ENCODE data around the gene METAP1D.
"Not testable (repeated sequence)": the region's sequence is repeated elsewhere in the genome, so short reads cannot be mapped to it uniquely, and the experiment has no call there.

The METAP1D gene

DNA sequence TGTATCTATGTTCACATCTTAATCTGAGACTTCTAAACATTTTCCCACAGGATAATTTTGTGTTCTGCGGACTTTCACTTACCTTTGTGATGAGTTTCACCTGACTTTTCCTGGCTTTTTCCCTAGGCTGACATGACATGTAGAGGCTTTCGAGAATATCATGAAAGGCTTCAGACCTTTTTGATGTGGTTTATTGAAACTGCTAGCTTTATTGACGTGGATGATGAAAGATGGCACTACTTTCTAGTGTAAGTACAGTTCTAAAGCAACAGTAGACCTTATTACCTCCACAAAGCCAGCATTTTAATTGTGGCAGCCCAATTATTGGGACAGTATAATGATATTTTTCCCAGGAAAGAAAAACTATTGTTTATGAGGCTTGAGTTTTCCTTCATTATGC, 34.1 kb upstream of the METAP1D start:
- no peaks in the 10 kb centered on the region for H3K9me3 ChIP-seq (ENCODE audit: control insufficient read depth, low read length)
- no peak overlapping the region for H3K4me3 ChIP-seq (ENCODE audit: extremely low read depth, insufficient read depth, low read length, poor library complexity, severe bottlenecking)
- no peak overlapping the region for H3K27ac ChIP-seq (ENCODE audit: low read depth, low read length, severe bottlenecking)
- no peaks in the 10 kb centered on the region for H3K4me1 ChIP-seq (ENCODE audit: control insufficient read depth, insufficient read depth, low read length, poor library complexity, severe bottlenecking)
- H3K36me3 ChIP-seq (ENCODE audit: control insufficient read depth, insufficient read depth, low read length): peaks cover 23% of the 10 kb centered on the region
- 83% methylated on average over 2 of the region's 3 CpGs; no CpG with 5 or more reads in 1 of the 2 experiments for WGBS, 2 experiments (ENCODE audit: insufficient coverage in 2 of 2)

DNA sequence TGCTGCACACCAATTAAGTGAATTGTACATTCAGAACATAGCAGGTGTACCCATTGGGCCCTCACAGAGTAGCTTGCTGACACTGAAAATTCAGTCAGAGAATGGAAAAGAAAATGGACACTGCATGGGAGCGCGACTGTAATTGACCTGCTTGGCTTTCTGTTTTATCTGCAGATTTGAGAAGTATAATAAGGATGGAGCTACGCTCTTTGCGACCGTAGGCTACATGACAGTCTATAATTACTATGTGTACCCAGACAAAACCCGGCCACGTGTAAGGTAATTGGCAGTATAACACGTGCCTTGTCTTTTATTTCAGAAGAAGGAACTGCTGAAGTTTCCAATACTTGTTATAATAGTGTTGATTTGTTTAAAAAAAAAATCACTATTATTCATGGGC, 33.5 kb upstream of the METAP1D start:
- WGBS, 2 experiments (ENCODE audit: insufficient coverage in 2 of 2): 95 to 100% methylated on average over 2 to 5 of the region's 8 CpGs
- H3K4me3 ChIP-seq (ENCODE audit: extremely low read depth, insufficient read depth, low read length, poor library complexity, severe bottlenecking): no peak overlapping the region
- H3K36me3 ChIP-seq (ENCODE audit: control insufficient read depth, insufficient read depth, low read length): peaks cover 28% of the 10 kb centered on the region
- no peaks in the 10 kb centered on the region for H3K9me3 ChIP-seq (ENCODE audit: control insufficient read depth, low read length)
- H3K4me1 ChIP-seq (ENCODE audit: control insufficient read depth, insufficient read depth, low read length, poor library complexity, severe bottlenecking): no peaks in the 10 kb centered on the region
- no peak overlapping the region for H3K27ac ChIP-seq (ENCODE audit: low read depth, low read length, severe bottlenecking)

DNA sequence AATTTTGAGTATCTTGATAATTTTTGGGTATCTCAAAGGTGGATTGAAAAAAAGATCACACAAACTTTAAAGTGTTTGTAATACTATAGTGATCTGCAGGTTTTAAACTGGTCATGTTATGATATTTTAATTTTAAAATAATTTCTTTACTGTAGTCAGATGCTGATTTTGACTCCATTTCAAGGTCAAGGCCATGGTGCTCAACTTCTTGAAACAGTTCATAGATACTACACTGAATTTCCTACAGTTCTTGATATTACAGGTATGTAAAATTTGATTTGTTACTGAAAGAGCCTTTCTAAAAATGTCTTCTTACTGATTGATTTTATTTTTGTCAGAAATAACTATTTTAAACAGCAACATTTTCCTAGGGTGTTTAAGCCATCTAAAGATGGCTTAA, 33.1 kb upstream of the METAP1D start:
- Histone ChIP-seq H3K9me3 (ENCODE audit: control insufficient read depth, low read length) (no peaks in the 10 kb centered on the region), H3K27ac (ENCODE audit: low read depth, low read length, severe bottlenecking) (no peak overlapping the region), H3K4me3 (ENCODE audit: extremely low read depth, insufficient read depth, low read length, poor library complexity, severe bottlenecking) (no peak overlapping the region), H3K36me3 (ENCODE audit: control insufficient read depth, insufficient read depth, low read length) (peaks cover 32% of the 10 kb centered on the region), H3K4me1 (ENCODE audit: control insufficient read depth, insufficient read depth, low read length, poor library complexity, severe bottlenecking) (no peaks in the 10 kb centered on the region)

DNA sequence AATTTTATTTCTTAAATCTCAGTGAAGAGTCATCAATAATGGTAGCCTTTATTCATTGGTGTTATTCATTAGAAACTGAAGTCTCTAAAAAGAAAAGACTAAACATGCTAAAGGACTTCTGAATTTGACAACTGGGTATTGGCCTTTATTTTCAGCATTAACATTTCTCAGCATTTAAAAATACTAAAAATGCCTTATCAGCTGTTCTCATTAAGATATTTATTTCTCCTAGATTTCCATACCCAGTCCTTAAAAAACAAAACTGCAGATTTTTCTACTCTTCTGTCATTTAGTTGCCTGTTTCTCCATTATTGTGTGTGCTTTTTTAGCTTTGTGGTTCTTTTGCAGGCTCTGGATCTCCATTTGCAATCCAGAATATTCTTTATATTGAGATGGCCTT, 31.2 kb upstream of the METAP1D start:
- H3K4me1 ChIP-seq (ENCODE audit: control insufficient read depth, insufficient read depth, low read length, poor library complexity, severe bottlenecking): no peaks in the 10 kb centered on the region
- no peaks in the 10 kb centered on the region for H3K9me3 ChIP-seq (ENCODE audit: control insufficient read depth, low read length)
- peaks cover 37% of the 10 kb centered on the region for H3K36me3 ChIP-seq (ENCODE audit: control insufficient read depth, insufficient read depth, low read length)
- H3K4me3 ChIP-seq (ENCODE audit: extremely low read depth, insufficient read depth, low read length, poor library complexity, severe bottlenecking): no peak overlapping the region
- no peak overlapping the region for H3K27ac ChIP-seq (ENCODE audit: low read depth, low read length, severe bottlenecking)

DNA sequence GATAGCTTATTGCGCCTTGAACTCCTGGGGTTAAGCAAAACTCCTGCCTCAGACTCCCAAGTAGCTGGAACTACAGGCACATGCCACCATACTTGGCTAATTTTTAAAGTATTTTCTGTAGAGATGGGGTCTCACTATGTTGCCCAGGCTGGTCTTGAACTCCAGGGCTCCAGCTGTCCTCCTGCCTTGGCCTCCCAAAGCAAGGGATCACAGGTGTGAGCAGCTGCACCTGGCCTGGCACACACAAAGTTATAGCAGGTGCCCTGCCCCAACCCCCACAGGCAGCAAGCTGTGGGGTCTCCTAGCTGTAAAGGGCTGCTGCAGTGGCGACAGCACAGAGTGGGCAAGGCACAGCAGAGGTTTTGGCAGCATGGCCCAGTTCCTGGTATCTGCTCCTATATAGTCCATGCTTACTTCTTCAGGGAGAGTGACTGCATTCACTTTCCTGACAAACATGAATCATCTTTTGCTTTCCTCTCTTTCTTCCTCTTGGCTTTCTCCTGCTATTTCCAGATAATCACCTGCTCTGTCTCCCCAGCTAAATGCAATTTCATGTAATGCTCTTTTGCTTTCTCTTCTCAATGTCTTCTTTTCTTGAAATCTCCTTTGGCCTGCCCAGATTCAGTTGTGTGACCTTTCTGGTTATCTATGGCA, 27.3 kb upstream of the METAP1D start:
- no peak overlapping the region for H3K4me3 ChIP-seq (ENCODE audit: extremely low read depth, insufficient read depth, low read length, poor library complexity, severe bottlenecking)
- no peaks in the 10 kb centered on the region for H3K9me3 ChIP-seq (ENCODE audit: control insufficient read depth, low read length)
- 91 to 100% methylated on average over 1 to 2 of the region's 2 CpGs for WGBS, 2 experiments (ENCODE audit: insufficient coverage in 2 of 2)
- H3K27ac ChIP-seq (ENCODE audit: low read depth, low read length, severe bottlenecking): no peak overlapping the region
- H3K4me1 ChIP-seq (ENCODE audit: control insufficient read depth, insufficient read depth, low read length, poor library complexity, severe bottlenecking): no peaks in the 10 kb centered on the region
- peaks cover 44% of the 10 kb centered on the region for H3K36me3 ChIP-seq (ENCODE audit: control insufficient read depth, insufficient read depth, low read length)

DNA sequence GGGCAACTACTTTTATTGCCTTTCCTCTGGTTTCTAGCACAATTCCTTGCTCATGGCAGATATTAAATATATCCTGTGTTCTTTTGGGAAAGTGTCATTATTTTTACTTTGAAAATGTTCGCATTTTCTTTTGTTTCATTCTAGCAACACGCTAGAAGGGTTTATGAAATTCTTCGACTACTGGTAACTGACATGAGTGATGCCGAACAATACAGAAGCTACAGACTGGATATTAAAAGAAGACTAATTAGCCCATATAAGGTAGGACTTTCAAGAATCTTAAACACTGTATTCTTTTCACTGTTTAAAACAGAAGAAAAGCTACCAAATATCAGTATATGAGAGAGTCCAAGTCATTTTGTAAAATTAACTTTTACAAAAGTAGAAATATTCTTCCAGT, 20.6 kb upstream of the METAP1D start:
- Histone ChIP-seq H3K9me3 (ENCODE audit: control insufficient read depth, low read length) (no peaks in the 10 kb centered on the region), H3K27ac (ENCODE audit: low read depth, low read length, severe bottlenecking) (no peak overlapping the region), H3K36me3 (ENCODE audit: control insufficient read depth, insufficient read depth, low read length) (peaks cover 45% of the 10 kb centered on the region), H3K4me3 (ENCODE audit: extremely low read depth, insufficient read depth, low read length, poor library complexity, severe bottlenecking) (no peak overlapping the region), H3K4me1 (ENCODE audit: control insufficient read depth, insufficient read depth, low read length, poor library complexity, severe bottlenecking) (no peaks in the 10 kb centered on the region)
- WGBS, 2 experiments (ENCODE audit: insufficient coverage in 2 of 2): 100% methylated on average over 3 of the region's 4 CpGs

DNA sequence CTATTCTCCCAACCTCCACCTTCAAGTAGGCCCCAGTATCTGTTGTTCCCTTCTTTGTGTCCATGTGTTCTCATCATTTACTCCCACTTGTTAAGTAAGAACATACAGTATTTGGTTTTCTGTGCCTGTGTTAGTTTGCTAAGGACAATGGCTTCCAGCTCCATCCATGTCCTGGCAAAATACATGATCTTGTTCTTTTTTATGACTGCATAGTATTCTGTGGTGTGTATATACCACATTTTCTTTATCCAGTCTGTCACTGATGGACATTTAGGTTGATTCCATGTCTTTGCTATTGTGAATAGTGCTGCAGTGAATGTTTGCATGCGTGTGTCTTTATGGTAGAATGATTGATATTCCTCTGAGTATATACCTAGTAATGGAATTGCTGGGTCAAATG, 15.8 kb upstream of the METAP1D start:
- not testable (repeated sequence) for H3K4me3 ChIP-seq (ENCODE audit: extremely low read depth, insufficient read depth, low read length, poor library complexity, severe bottlenecking); H3K9me3 ChIP-seq (ENCODE audit: control insufficient read depth, low read length); H3K4me1 ChIP-seq (ENCODE audit: control insufficient read depth, insufficient read depth, low read length, poor library complexity, severe bottlenecking); H3K27ac ChIP-seq (ENCODE audit: low read depth, low read length, severe bottlenecking)
- H3K36me3 ChIP-seq (ENCODE audit: control insufficient read depth, insufficient read depth, low read length): peaks cover 21% of the 10 kb centered on the region
- WGBS, 2 experiments (ENCODE audit: insufficient coverage in 2 of 2): 88% methylated on average over 1 of the region's 1 CpG; no CpG with 5 or more reads in 1 of the 2 experiments

DNA sequence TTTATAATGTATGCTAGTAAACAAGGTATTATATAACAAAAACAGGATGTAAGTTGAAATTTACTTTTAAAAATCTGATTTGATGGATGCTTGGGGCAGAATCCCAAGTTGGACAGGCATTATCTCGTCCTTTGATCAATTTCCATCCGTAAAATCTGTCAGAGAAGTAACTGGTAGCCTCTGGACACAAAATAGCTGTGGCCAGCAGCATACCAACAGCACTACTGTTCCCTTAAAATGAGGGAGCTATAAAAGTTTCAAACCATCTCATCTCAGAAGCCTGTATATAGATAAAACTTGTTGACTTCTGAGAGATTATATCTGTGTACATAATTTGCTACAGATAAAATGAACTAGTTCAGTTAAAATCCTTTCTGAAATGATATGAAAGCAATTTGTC, 14.7 kb upstream of the METAP1D start:
- no peak overlapping the region for H3K4me3 ChIP-seq (ENCODE audit: extremely low read depth, insufficient read depth, low read length, poor library complexity, severe bottlenecking)
- H3K4me1 ChIP-seq (ENCODE audit: control insufficient read depth, insufficient read depth, low read length, poor library complexity, severe bottlenecking): no peaks in the 10 kb centered on the region
- WGBS, 2 experiments (ENCODE audit: insufficient coverage in 2 of 2): 88 to 93% methylated on average over 2 of the region's 2 CpGs
- H3K9me3 ChIP-seq (ENCODE audit: control insufficient read depth, low read length): no peaks in the 10 kb centered on the region
- peaks cover 11% of the 10 kb centered on the region for H3K36me3 ChIP-seq (ENCODE audit: control insufficient read depth, insufficient read depth, low read length)
- no peak overlapping the region for H3K27ac ChIP-seq (ENCODE audit: low read depth, low read length, severe bottlenecking)

DNA sequence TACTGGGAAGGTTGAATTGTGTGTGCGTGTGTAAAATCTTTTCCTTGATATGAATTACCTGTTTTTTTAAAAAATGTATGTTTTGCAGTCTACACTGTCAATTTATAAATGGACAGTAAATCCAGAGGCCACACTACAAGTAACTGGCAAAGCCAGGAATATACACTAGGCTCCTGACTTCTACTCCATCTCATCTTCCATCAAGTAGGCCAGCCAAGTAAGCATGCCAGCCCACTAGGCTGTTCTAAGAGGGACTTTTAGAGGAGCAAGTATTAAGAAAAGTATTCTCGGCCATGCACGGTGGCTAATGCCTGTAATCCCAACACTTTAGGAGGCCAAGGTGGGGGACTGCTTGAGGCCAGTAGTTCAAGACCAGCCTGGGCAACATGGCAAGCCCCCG, 13.0 kb upstream of the METAP1D start:
- Histone ChIP-seq H3K36me3 (ENCODE audit: control insufficient read depth, insufficient read depth, low read length) (peaks cover 7% of the 10 kb centered on the region), H3K27ac (ENCODE audit: low read depth, low read length, severe bottlenecking) (no peak overlapping the region), H3K4me1 (ENCODE audit: control insufficient read depth, insufficient read depth, low read length, poor library complexity, severe bottlenecking) (no peaks in the 10 kb centered on the region), H3K9me3 (ENCODE audit: control insufficient read depth, low read length) (no peaks in the 10 kb centered on the region), H3K4me3 (ENCODE audit: extremely low read depth, insufficient read depth, low read length, poor library complexity, severe bottlenecking) (no peak overlapping the region)
- 81 to 95% methylated on average over 2 to 3 of the region's 4 CpGs for WGBS, 2 experiments (ENCODE audit: insufficient coverage in 2 of 2)

DNA sequence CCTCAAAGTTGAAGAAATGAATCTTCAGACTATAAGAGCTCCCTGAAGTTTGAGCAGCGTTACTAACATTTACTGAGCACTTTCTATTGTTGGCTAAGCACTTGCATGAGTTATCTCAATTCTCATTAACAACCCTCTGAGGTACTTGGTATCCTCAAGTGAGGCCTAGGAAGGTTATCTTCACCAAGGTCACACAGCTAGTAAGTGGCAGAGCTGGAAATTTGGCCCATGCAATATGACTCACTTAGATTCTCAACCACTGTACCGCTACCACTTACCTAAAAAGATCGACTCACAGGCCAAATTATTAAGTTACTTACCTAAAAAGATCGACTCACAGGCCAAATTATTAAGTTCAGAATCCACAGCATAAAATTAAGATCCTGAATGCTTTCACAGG, 8.7 kb upstream of the METAP1D start:
- H3K4me3 ChIP-seq (ENCODE audit: extremely low read depth, insufficient read depth, low read length, poor library complexity, severe bottlenecking): no peak overlapping the region
- H3K27ac ChIP-seq (ENCODE audit: low read depth, low read length, severe bottlenecking): no peak overlapping the region
- WGBS, 2 experiments (ENCODE audit: insufficient coverage in 2 of 2): 81 to 86% methylated on average over 2 to 3 of the region's 4 CpGs
- H3K4me1 ChIP-seq (ENCODE audit: control insufficient read depth, insufficient read depth, low read length, poor library complexity, severe bottlenecking): no peaks in the 10 kb centered on the region
- H3K36me3 ChIP-seq (ENCODE audit: control insufficient read depth, insufficient read depth, low read length): no peaks in the 10 kb centered on the region
- H3K9me3 ChIP-seq (ENCODE audit: control insufficient read depth, low read length): no peaks in the 10 kb centered on the region

DNA sequence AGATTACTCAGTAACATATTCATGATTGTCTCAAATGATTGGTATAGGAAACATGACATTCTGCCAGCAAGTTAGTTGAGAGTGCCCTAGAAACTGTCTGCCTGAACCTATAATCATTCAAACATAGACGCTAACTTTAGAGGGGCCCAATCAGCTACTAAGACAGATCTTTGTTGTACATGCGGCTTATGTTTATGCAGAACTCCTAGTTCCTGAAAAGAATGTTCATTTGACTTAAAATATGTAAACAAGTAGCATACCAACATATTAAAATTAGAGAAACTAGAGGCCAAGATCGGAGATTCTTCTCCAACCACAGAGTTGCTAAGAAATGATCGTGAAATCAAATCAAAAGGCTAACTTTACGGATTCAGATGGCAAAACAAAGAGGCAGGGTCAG, 4.2 kb upstream of the METAP1D start:
- 92 to 100% methylated on average over 3 to 4 of the region's 5 CpGs for WGBS, 2 experiments (ENCODE audit: insufficient coverage in 2 of 2)

More for the DNA sequence above, 4.2 kb upstream of the METAP1D start:
- no peak overlapping the region for H3K4me3 ChIP-seq (ENCODE audit: extremely low read depth, insufficient read depth, low read length, poor library complexity, severe bottlenecking)
- no peak overlapping the region for H3K27ac ChIP-seq (ENCODE audit: low read depth, low read length, severe bottlenecking)
- no peaks in the 10 kb centered on the region for H3K4me1 ChIP-seq (ENCODE audit: control insufficient read depth, insufficient read depth, low read length, poor library complexity, severe bottlenecking)
- H3K36me3 ChIP-seq (ENCODE audit: control insufficient read depth, insufficient read depth, low read length): no peaks in the 10 kb centered on the region
- no peaks in the 10 kb centered on the region for H3K9me3 ChIP-seq (ENCODE audit: control insufficient read depth, low read length)
